ENCODE measurements around the gene LSM7. TPM values are rescaled to one million over a fixed set of nuclear protein-coding genes. Genes with fewer than 3 reads are reported as not detected.

Gene LSM7
- total RNA-seq, 1 donor from 2014 or later = 183 TPM

DNA sequence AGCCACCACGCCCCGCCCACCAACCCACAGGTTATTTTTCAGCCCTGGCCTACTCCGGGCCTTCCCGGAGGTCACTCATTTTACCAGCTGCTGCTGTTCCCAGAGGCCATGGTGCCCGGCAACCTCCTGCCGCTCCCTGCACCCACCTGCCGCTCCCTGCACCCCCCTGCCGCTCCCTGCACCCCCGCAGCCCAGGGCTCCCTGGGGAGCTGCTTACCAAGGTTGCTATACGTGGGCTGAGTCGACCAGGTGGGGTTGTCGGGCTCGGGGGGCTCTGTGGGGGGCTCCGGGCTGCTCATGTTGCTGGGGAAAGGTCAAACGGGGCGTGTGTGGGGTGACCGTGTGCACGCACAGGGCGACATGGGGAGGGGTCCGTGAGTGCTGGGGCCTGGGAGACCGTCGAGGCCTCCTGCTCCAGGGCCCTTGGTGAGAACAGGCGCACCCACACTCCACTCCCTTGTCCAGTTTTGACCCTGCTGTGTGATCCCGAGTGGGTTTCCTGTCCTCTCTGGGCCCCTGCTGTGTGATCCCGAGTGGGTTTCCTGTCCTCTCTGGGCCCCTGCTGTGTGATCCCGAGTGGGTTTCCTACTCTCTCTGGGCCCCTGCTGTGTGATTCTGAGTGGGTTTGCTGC is 47.6 kb downstream of the LSM7 start:
- H3K9ac ChIP-seq = no peak overlapping the region
- TF ChIP-seq, protein P1, sequence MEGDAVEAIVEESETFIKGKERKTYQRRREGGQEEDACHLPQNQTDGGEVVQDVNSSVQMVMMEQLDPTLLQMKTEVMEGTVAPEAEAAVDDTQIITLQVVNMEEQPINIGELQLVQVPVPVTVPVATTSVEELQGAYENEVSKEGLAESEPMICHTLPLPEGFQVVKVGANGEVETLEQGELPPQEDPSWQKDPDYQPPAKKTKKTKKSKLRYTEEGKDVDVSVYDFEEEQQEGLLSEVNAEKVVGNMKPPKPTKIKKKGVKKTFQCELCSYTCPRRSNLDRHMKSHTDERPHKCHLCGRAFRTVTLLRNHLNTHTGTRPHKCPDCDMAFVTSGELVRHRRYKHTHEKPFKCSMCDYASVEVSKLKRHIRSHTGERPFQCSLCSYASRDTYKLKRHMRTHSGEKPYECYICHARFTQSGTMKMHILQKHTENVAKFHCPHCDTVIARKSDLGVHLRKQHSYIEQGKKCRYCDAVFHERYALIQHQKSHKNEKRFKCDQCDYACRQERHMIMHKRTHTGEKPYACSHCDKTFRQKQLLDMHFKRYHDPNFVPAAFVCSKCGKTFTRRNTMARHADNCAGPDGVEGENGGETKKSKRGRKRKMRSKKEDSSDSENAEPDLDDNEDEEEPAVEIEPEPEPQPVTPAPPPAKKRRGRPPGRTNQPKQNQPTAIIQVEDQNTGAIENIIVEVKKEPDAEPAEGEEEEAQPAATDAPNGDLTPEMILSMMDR (IDR thresholded peaks at IDR 0.05) = no peak
- TF ChIP-seq EZH2phosphoT487 (IDR thresholded peaks at IDR 0.05) (no peak), EZH2 (IDR thresholded peaks at IDR 0.05) (no peak)
- H3K9me3 Mint-ChIP-seq = no peaks in the 10 kb centered on the region
- H3F3A ChIP-seq (ENCODE audit: low read depth) = peaks cover 7% of the 10 kb centered on the region
- no peaks in the 10 kb centered on the region for H3K36me3 ChIP-seq
- H3K27me3 ChIP-seq = peaks cover 44% of the 10 kb centered on the region
- no peak overlapping the region for H3K27ac ChIP-seq
- DNase-seq (ENCODE audit: low spot score) = no peak
- H3K27ac Mint-ChIP-seq = no peak overlapping the region
- no peak overlapping the region for H3K4me3 ChIP-seq
- no peaks in the 10 kb centered on the region for H3K9me3 ChIP-seq (ENCODE audit: low read depth)
- no peaks in the 10 kb centered on the region for H3K36me3 Mint-ChIP-seq
- H4K20me1 ChIP-seq (ENCODE audit: low read depth) = peaks cover 5% of the 10 kb centered on the region
- H3K4me2 ChIP-seq = no peak overlapping the region
- peaks cover 11% of the 10 kb centered on the region for H3K4me1 Mint-ChIP-seq
- H3K79me2 ChIP-seq (ENCODE audit: low read depth) = no peaks in the 10 kb centered on the region
- H3K27me3 Mint-ChIP-seq (ENCODE audit: insufficient read depth, low read depth) = peaks cover 7% of the 10 kb centered on the region
- H3K4me1 ChIP-seq = peaks cover 9% of the 10 kb centered on the region
- no peak overlapping the region for H2AFZ ChIP-seq (replicated peaks)
- H3K4me3 Mint-ChIP-seq = no peak overlapping the region

DNA sequence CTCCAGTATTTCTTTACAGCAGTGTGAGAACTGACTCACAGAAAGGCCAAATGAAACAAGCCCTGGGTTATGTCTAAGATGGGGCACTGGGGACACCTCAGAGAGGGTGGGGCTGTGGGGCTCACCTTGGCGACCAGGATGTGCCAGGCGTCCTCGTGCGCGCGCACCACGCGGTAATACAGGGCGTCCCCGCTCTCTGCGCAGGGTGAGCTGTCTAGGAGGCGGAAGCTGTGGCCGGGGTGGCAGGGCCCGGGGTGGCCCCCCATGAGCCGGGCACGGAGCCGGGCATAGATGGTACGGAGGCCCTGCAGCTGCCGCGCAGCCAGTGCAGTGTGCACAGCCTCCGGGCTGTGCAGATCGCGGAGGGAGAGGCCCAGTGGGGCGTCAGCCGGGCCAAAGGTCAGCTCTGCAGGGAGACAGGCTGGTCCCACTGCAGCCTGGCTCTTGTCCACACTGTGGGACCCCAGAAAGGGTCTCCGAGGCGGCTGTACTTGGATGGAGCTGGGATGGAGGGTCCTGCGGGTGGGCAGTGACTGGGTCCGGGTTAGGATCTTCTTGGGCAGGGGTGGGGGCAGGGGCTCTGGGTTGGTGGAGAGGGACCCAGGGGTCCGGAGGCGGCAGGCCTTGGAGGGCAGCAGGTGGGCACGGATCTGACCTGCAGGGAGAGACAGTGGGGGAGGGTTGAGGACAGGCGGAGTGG is 49.8 kb downstream of the LSM7 start:
- peaks cover 22% of the 10 kb centered on the region for H4K20me1 ChIP-seq (ENCODE audit: low read depth)
- no peak overlapping the region for H3K4me3 ChIP-seq
- no peak overlapping the region for H3K27ac ChIP-seq
- no peak overlapping the region for H3K9ac ChIP-seq
- no peaks in the 10 kb centered on the region for H3K9me3 ChIP-seq (ENCODE audit: low read depth)
- no peak overlapping the region for H3K4me3 Mint-ChIP-seq
- peaks cover 9% of the 10 kb centered on the region for H3K27me3 Mint-ChIP-seq (ENCODE audit: insufficient read depth, low read depth)
- peaks cover 7% of the 10 kb centered on the region for H3F3A ChIP-seq (ENCODE audit: low read depth)
- TF ChIP-seq EZH2 (IDR thresholded peaks at IDR 0.05) = no peak
- TF ChIP-seq, protein P1 (IDR thresholded peaks at IDR 0.05) = no peak
- no peak for TF ChIP-seq EZH2phosphoT487 (IDR thresholded peaks at IDR 0.05)
- peaks cover 22% of the 10 kb centered on the region for H3K27me3 ChIP-seq
- peaks cover 23% of the 10 kb centered on the region for H3K4me1 Mint-ChIP-seq
- H3K79me2 ChIP-seq (ENCODE audit: low read depth) = peaks cover 8% of the 10 kb centered on the region
- H2AFZ ChIP-seq (replicated peaks) = no peak overlapping the region
- no peaks in the 10 kb centered on the region for H3K9me3 Mint-ChIP-seq
- no peaks in the 10 kb centered on the region for H3K36me3 ChIP-seq
- H3K36me3 Mint-ChIP-seq = no peaks in the 10 kb centered on the region
- DNase-seq (ENCODE audit: low spot score) = no peak
- no peak overlapping the region for H3K27ac Mint-ChIP-seq
- no peak overlapping the region for H3K4me2 ChIP-seq
- peaks cover 9% of the 10 kb centered on the region for H3K4me1 ChIP-seq

DNA sequence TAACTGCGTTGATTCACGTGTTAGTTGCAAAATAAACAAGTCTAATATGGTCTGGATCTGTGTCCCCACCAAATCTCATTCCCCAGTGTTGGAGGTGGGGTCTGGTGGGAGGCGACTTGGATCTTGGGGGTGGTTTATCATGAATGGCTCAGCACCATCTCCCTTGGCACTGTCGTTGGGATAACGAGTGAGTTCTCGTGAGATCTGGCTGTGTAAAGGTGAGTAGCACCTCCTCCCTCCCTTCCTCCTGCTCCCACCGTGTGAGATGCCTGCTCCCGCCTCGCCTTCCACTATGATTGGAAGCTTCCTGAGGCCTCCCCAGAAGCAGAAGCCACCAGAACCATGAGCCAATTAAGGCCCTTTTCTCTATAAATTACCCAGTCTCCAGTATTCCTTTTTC is 51.2 kb downstream of the LSM7 start:
- TF ChIP-seq EZH2 (IDR thresholded peaks at IDR 0.05) (no peak), EZH2phosphoT487 (IDR thresholded peaks at IDR 0.05) (no peak)
- TF ChIP-seq, protein P1 (IDR thresholded peaks at IDR 0.05) = no peak
- H3K27me3 Mint-ChIP-seq (ENCODE audit: insufficient read depth, low read depth) = peaks cover 6% of the 10 kb centered on the region
- H3K9ac ChIP-seq = no peak overlapping the region
- H3K79me2 ChIP-seq (ENCODE audit: low read depth) = peaks cover 22% of the 10 kb centered on the region
- no peak overlapping the region for H3K27ac ChIP-seq
- no peak for DNase-seq (ENCODE audit: low spot score)
- H4K20me1 ChIP-seq (ENCODE audit: low read depth) = peaks cover 34% of the 10 kb centered on the region
- H2AFZ ChIP-seq (replicated peaks) = no peak overlapping the region
- H3K9me3 ChIP-seq (ENCODE audit: low read depth) = no peaks in the 10 kb centered on the region
- peaks cover 8% of the 10 kb centered on the region for H3K27me3 ChIP-seq
- H3K36me3 Mint-ChIP-seq = no peaks in the 10 kb centered on the region
- no peaks in the 10 kb centered on the region for H3K9me3 Mint-ChIP-seq
- no peak overlapping the region for H3K4me3 ChIP-seq
- no peak overlapping the region for H3K4me3 Mint-ChIP-seq
- no peaks in the 10 kb centered on the region for H3K36me3 ChIP-seq
- H3K4me1 Mint-ChIP-seq = peaks cover 22% of the 10 kb centered on the region
- no peak overlapping the region for H3K4me2 ChIP-seq
- no peak overlapping the region for H3K27ac Mint-ChIP-seq
- peaks cover 14% of the 10 kb centered on the region for H3K4me1 ChIP-seq
- peaks cover 15% of the 10 kb centered on the region for H3F3A ChIP-seq (ENCODE audit: low read depth)
